ENCODE results near the gene CUL9.
A peak's percentile ranks its signal among the peaks of the same experiment; 100 is the strongest.

Gene CUL9

GRCh38 chr6:43180058-43180457, 1.9 kb upstream of the CUL9 start:
- Mint-ChIP-seq H3K4me1 (peaks cover 36 to 57% of the 10 kb centered on the region in 2 donors), H3K27ac (no peak overlapping the region), H3K4me3 (no peak overlapping the region), H3K27me3 (no peaks in the 10 kb centered on the region), H3K9me3 (no peaks in the 10 kb centered on the region), H3K36me3 (peaks cover 26 to 61% of the 10 kb centered on the region in 2 donors)
- no peak for ATAC-seq (replicated peaks)
- no peak for DNase-seq

DNA sequence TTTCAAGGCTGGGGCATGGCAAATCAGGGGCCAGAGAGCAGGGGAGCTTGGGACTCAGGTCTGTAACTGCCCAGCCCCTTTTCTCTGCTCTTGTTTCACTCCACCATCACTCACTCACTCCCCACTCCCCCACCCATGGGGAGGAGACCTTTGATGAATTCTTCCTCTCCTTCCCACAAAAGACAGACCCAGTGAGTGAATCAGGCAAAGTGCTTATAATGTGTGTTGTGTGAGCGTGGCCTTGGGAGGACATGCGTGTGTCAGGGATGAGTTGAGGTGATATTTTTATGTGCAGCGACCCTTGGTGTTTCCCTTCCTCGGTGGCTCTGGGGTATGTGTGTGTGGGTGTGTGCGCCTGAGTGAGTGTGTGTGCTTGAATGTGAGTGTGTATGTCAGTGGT, 1.0 kb upstream of the CUL9 start:
- Mint-ChIP-seq H3K9me3 (no peaks in the 10 kb centered on the region), H3K36me3 (peaks cover 26 to 60% of the 10 kb centered on the region in 2 donors), H3K4me1 (peaks cover 36 to 55% of the 10 kb centered on the region in 2 donors)

GRCh38 chr6:43181621-43181941, 415 bp upstream of the CUL9 start:
- H3K4me1 Mint-ChIP-seq: peaks cover 38 to 59% of the 10 kb centered on the region in 2 donors
- H3K36me3 Mint-ChIP-seq: peaks cover 28 to 60% of the 10 kb centered on the region in 2 donors
- no peaks in the 10 kb centered on the region for H3K9me3 Mint-ChIP-seq
- H3K27ac Mint-ChIP-seq: peak overlapping the region; percentile 84
- DNase-seq: no peak
- H3K4me3 Mint-ChIP-seq: peak overlapping the region; percentile 92 to 95
- H3K27me3 Mint-ChIP-seq: no peaks in the 10 kb centered on the region
- no peak for ATAC-seq (replicated peaks)

More for the DNA sequence above, 1.0 kb upstream of the CUL9 start:
- Mint-ChIP-seq H3K27me3 (no peaks in the 10 kb centered on the region), H3K4me3 (peak overlapping the region in 1 of 2 donors; percentile 46), H3K27ac (peak overlapping the region; percentile 84)
- no peak for DNase-seq
- peak in 1 of 2 donors; percentile 13 for ATAC-seq (replicated peaks)

GRCh38 chr6:43183441-43183840, 1.4 kb downstream of the CUL9 start:
- ATAC-seq (replicated peaks): no peak
- H3K36me3 Mint-ChIP-seq: peaks cover 28 to 62% of the 10 kb centered on the region in 2 donors
- H3K27ac Mint-ChIP-seq: no peak overlapping the region

DNA sequence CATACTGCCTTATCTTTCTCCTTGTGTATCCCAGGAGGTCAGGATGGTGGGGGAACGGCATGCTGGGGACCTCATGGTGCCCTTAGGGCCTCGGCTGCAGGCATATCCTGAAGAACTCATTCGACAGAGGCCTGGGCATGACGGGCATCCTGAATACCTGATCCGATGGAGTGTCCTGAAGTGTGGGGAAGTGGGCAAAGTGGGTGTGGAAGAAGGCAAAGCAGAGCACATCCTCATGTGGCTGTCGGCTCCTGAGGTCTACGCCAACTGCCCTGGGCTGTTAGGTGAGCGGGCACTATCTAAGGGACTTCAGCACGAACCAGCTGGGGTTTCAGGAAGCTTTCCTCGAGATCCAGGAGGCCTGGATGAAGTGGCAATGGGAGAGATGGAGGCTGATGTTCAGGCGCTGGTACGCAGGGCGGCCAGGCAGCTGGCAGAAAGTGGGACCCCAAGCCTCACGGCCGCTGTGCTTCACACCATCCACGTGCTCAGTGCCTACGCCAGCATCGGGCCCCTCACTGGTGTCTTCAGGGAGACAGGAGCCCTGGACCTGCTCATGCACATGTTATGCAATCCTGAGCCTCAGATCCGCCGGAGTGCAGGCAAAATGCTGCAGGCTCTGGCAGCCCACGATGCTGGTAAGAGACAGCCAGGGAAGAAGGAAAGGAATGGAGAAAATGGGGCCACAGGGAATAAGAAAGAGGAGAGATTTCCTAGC, 2.4 kb downstream of the CUL9 start:
- DNase-seq (no peak), ATAC-seq (replicated peaks) (no peak)
- H3K27me3 Mint-ChIP-seq: no peaks in the 10 kb centered on the region
- no peak overlapping the region for H3K27ac Mint-ChIP-seq
- H3K36me3 Mint-ChIP-seq: peaks cover 25 to 56% of the 10 kb centered on the region in 2 donors
- H3K4me3 Mint-ChIP-seq: peak overlapping the region; percentile 24 to 46
- no peaks in the 10 kb centered on the region for H3K9me3 Mint-ChIP-seq
- peaks cover 41 to 57% of the 10 kb centered on the region in 2 donors for H3K4me1 Mint-ChIP-seq

More at GRCh38 chr6:43183441-43183840, 1.4 kb downstream of the CUL9 start:
- peaks cover 40 to 60% of the 10 kb centered on the region in 2 donors for H3K4me1 Mint-ChIP-seq
- H3K27me3 Mint-ChIP-seq: no peaks in the 10 kb centered on the region
- no peaks in the 10 kb centered on the region for H3K9me3 Mint-ChIP-seq
- H3K4me3 Mint-ChIP-seq: peak overlapping the region; percentile 92 to 95
- DNase-seq: no peak

DNA sequence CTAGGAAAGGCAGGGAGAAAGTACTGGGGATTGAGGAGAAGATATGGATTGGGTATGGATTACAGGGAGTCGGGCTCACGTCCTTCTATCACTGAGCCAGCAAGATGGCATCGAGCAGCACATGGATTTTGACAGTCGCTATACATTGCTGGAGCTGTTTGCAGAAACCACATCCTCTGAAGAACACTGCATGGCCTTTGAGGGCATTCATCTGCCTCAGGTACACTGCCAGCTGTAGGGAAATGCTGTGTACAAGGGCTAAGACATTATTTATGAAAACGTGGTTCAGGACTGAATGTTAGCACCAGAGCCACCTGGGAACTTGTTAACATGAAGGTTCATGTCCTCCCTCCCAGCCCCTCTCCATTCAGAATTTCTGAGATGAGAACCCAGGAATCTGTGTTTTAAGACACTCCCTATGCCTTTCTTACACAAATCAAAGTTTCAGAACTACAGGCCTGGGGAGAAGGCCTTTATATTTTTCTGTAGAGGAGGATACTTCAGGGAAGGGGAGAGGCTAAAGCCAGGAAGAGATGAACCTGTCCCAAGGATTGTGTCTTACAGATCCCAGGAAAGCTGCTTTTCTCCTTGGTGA, 3.5 kb downstream of the CUL9 start:
- H3K9me3 Mint-ChIP-seq: no peaks in the 10 kb centered on the region
- peaks cover 22 to 53% of the 10 kb centered on the region in 2 donors for H3K36me3 Mint-ChIP-seq
- H3K4me1 Mint-ChIP-seq: peaks cover 41 to 52% of the 10 kb centered on the region in 2 donors
- DNase-seq: no peak
- no peak for ATAC-seq (replicated peaks)
- H3K27me3 Mint-ChIP-seq: no peaks in the 10 kb centered on the region
- H3K27ac Mint-ChIP-seq: no peak overlapping the region
- no peak overlapping the region for H3K4me3 Mint-ChIP-seq

- H3K4me3 Mint-ChIP-seq: no peak overlapping the region
- no peak for ATAC-seq (replicated peaks)
- peaks cover 41 to 54% of the 10 kb centered on the region in 2 donors for H3K4me1 Mint-ChIP-seq
- no peaks in the 10 kb centered on the region for H3K9me3 Mint-ChIP-seq
- DNase-seq: no peak
- peaks cover 26 to 56% of the 10 kb centered on the region in 2 donors for H3K36me3 Mint-ChIP-seq
- no peaks in the 10 kb centered on the region for H3K27me3 Mint-ChIP-seq
- no peak overlapping the region for H3K27ac Mint-ChIP-seq
These were observed 4.0 kb downstream of the CUL9 start for GRCh38 chr6:43186019-43186418.

DNA sequence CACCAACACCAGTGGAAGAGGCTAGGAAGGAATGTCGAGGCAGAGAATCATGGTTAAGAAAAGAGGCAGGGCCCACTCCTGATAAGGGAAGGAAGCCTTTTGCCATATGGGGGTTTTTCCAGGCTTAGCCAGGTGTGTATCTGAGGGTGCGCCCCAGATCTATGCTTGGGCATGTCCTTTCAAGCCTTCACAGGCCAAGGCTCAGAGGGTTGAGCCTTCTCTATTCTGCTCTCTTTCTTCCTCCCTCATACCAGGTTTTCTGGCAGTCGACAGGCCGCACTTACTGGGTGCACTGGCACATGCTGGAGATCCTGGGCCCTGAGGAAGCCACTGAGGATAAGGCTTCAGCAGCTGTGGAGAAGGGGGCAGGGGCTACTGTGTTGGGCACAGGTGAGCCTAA, 4.7 kb downstream of the CUL9 start:
- no peak for ATAC-seq (replicated peaks)
- H3K9me3 Mint-ChIP-seq: no peaks in the 10 kb centered on the region
- H3K36me3 Mint-ChIP-seq: peaks cover 26 to 52% of the 10 kb centered on the region in 2 donors
- H3K4me3 Mint-ChIP-seq: no peak overlapping the region
- H3K27me3 Mint-ChIP-seq: no peaks in the 10 kb centered on the region
- H3K4me1 Mint-ChIP-seq: peaks cover 35 to 48% of the 10 kb centered on the region in 2 donors
- H3K27ac Mint-ChIP-seq: no peak overlapping the region
- DNase-seq: no peak

DNA sequence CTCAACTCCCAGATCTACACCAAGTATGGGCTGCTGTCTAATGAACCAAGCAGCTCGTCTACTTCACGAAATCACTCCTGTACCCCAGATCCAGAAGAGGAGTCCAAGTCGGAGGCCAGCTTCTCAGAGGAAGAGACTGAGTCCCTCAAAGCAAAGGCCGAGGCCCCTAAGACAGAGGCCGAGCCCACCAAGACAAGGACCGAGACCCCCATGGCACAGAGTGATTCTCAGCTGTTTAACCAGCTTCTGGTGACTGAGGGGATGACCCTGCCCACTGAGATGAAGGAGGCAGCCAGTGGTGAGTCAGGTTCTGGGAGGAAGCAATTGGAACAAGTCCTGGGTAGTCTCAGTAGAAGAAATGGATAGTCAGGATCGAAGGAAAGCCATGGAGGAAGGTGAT, 5.8 kb downstream of the CUL9 start:
- no peaks in the 10 kb centered on the region for H3K27me3 Mint-ChIP-seq
- H3K4me1 Mint-ChIP-seq: peaks cover 32 to 40% of the 10 kb centered on the region in 2 donors
- ATAC-seq (replicated peaks): no peak
- peaks cover 31 to 55% of the 10 kb centered on the region in 2 donors for H3K36me3 Mint-ChIP-seq
- no peaks in the 10 kb centered on the region for H3K9me3 Mint-ChIP-seq
- DNase-seq: no peak
- H3K4me3 Mint-ChIP-seq: no peak overlapping the region
- no peak overlapping the region for H3K27ac Mint-ChIP-seq

- Mint-ChIP-seq H3K27me3 (no peaks in the 10 kb centered on the region), H3K4me1 (peaks cover 29 to 34% of the 10 kb centered on the region in 2 donors), H3K4me3 (no peak overlapping the region), H3K27ac (no peak overlapping the region), H3K36me3 (peaks cover 35 to 61% of the 10 kb centered on the region in 2 donors), H3K9me3 (no peaks in the 10 kb centered on the region)
- ATAC-seq (replicated peaks) (no peak), DNase-seq (no peak)
These were observed 6.4 kb downstream of the CUL9 start for GRCh38 chr6:43188426-43188825.

GRCh38 chr6:43189776-43190304, 7.8 kb downstream of the CUL9 start:
- no peaks in the 10 kb centered on the region for H3K27me3 Mint-ChIP-seq

DNA sequence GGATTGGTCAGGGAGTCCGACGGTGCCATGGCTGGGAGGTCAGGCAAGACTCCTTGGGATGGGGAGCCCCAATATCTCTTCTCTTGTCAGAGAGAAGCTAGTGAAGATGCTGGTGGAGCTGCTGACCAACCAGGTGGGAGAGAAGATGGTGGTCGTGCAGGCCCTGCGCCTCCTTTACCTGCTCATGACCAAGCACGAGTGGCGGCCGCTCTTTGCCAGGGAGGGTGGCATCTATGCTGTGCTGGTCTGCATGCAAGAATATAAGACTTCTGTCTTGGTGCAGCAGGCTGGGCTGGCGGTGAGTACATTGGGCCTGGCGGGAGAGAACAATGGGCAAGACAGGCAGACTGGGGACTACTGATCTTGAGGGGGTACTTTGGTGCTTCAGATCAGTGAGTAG, 10.9 kb downstream of the CUL9 start:
- Mint-ChIP-seq H3K9me3 (no peaks in the 10 kb centered on the region), H3K27ac (no peak overlapping the region), H3K36me3 (peaks cover 32 to 50% of the 10 kb centered on the region in 2 donors), H3K27me3 (no peaks in the 10 kb centered on the region), H3K4me1 (peaks cover 6 to 9% of the 10 kb centered on the region in 2 donors), H3K4me3 (no peak overlapping the region)
- ATAC-seq (replicated peaks): no peak
- no peak for DNase-seq

More at GRCh38 chr6:43189776-43190304, 7.8 kb downstream of the CUL9 start:
- H3K9me3 Mint-ChIP-seq: no peaks in the 10 kb centered on the region
- H3K4me3 Mint-ChIP-seq: no peak overlapping the region
- no peak for ATAC-seq (replicated peaks)
- H3K4me1 Mint-ChIP-seq: peaks cover 18 to 20% of the 10 kb centered on the region in 2 donors
- DNase-seq: no peak
- peaks cover 35 to 60% of the 10 kb centered on the region in 2 donors for H3K36me3 Mint-ChIP-seq
- H3K27ac Mint-ChIP-seq: no peak overlapping the region

- Mint-ChIP-seq H3K36me3 (peaks cover 32 to 43% of the 10 kb centered on the region in 2 donors), H3K9me3 (no peaks in the 10 kb centered on the region), H3K27ac (no peak overlapping the region), H3K4me3 (no peak overlapping the region), H3K27me3 (no peaks in the 10 kb centered on the region), H3K4me1 (peaks cover 6 to 7% of the 10 kb centered on the region in 2 donors)
- DNase-seq (no peak), ATAC-seq (replicated peaks) (no peak)
These were observed 11.9 kb downstream of the CUL9 start for GRCh38 chr6:43193929-43194328.

GRCh38 chr6:43196337-43196736, 14.3 kb downstream of the CUL9 start:
- no peaks in the 10 kb centered on the region for H3K27me3 Mint-ChIP-seq
- ATAC-seq (replicated peaks) (no peak), DNase-seq (no peak)
- H3K9me3 Mint-ChIP-seq: no peaks in the 10 kb centered on the region
- no peak overlapping the region for H3K4me3 Mint-ChIP-seq
- peaks cover 0 to 5% of the 10 kb centered on the region in 2 donors for H3K4me1 Mint-ChIP-seq
- no peak overlapping the region for H3K27ac Mint-ChIP-seq
- H3K36me3 Mint-ChIP-seq: peaks cover 38 to 48% of the 10 kb centered on the region in 2 donors

DNA sequence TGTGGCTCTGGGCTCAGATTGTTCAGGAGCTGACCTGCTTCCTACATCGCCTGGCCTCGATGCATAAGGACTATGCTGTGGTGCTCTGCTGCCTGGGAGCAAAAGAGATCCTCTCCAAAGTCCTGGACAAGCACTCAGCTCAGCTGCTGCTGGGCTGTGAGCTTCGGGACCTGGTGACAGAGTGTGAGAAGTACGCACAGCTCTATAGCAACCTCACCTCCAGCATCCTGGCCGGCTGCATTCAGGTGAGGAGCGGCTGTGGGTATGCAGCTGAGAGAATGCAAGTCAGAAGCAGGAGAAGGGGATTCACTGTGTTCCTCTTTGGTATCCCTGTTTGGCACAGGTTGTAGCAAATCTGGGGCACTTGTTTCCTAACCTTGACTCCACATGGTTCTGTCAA, 17.9 kb downstream of the CUL9 start:
- no peaks in the 10 kb centered on the region for H3K9me3 Mint-ChIP-seq
- no peak for DNase-seq
- H3K36me3 Mint-ChIP-seq: peaks cover 36 to 57% of the 10 kb centered on the region in 2 donors
- no peak overlapping the region for H3K27ac Mint-ChIP-seq
- no peaks in the 10 kb centered on the region for H3K27me3 Mint-ChIP-seq
- ATAC-seq (replicated peaks): no peak
- no peak overlapping the region for H3K4me3 Mint-ChIP-seq
- no peaks in the 10 kb centered on the region for H3K4me1 Mint-ChIP-seq
